ENCODE measurements around the gene RPS27. TPM values are rescaled to one million over a fixed set of nuclear protein-coding genes. Genes with fewer than 3 reads are reported as not detected.

Gene RPS27
- polyA plus RNA-seq, 4 donors = 2,530 to 3,078 (median 2,700) TPM

Other genes starting within 250 kb of the RPS27 start
- 10 to 100 TPM; 34.0 to 44.8 (median 37.3) TPM for gene SLC27A3, start 215.4 kb upstream of the RPS27 start, polyA plus RNA-seq (ENCODE audit: insufficient read length in 4 of 4)
- gene GATAD2B, start 67.8 kb upstream of the RPS27 start, polyA plus RNA-seq (ENCODE audit: insufficient read length in 4 of 4) = 10 to 100 TPM; 24.1 to 30.4 (median 24.9) TPM
- 10 to 100 TPM; 27.6 to 40.0 (median 32.9) TPM for gene DENND4B, start 44.0 kb upstream of the RPS27 start, polyA plus RNA-seq (ENCODE audit: insufficient read length in 4 of 4)
- gene CRTC2, start 32.1 kb upstream of the RPS27 start, polyA plus RNA-seq (ENCODE audit: insufficient read length in 4 of 4) = 10 to 100 TPM; 38.8 to 44.3 (median 41.3) TPM
- 10 to 100 TPM; 80.8 to 96.4 (median 89.8) TPM for gene SLC39A1, start 27.2 kb upstream of the RPS27 start, polyA plus RNA-seq (ENCODE audit: insufficient read length in 4 of 4)
- gene CREB3L4, start 22.9 kb upstream of the RPS27 start, polyA plus RNA-seq (ENCODE audit: insufficient read length in 4 of 4) = 10 to 100 TPM; 31.4 to 37.0 (median 34.8) TPM
- 100 to 1,000 TPM; 106 to 122 (median 113) TPM for gene JTB, start 13.1 kb upstream of the RPS27 start, polyA plus RNA-seq (ENCODE audit: insufficient read length in 4 of 4)
- 100 to 1,000 TPM; 155 to 169 (median 160) TPM for gene RAB13, start 4.4 kb upstream of the RPS27 start, polyA plus RNA-seq (ENCODE audit: insufficient read length in 4 of 4)
- under 1 TPM; 0.03 to 0.09 (median 0.05) TPM for gene NUP210L, start 164.3 kb downstream of the RPS27 start, polyA plus RNA-seq (ENCODE audit: insufficient read length in 4 of 4)
- gene TPM3, start 201.3 kb downstream of the RPS27 start, polyA plus RNA-seq (ENCODE audit: insufficient read length in 4 of 4) = 100 to 1,000 TPM; 262 to 286 (median 278) TPM
- not detected for gene CFAP141, start 215.6 kb downstream of the RPS27 start, polyA plus RNA-seq (ENCODE audit: insufficient read length in 4 of 4)
- gene UBAP2L, start 230.2 kb downstream of the RPS27 start, polyA plus RNA-seq (ENCODE audit: insufficient read length in 4 of 4) = 100 to 1,000 TPM; 168 to 180 (median 176) TPM